Measurements from ENCODE around the gene PDZRN4.
"Not testable (repeated sequence)": the region's sequence is repeated elsewhere in the genome, so short reads cannot be mapped to it uniquely, and the experiment has no call there.

Gene PDZRN4

DNA sequence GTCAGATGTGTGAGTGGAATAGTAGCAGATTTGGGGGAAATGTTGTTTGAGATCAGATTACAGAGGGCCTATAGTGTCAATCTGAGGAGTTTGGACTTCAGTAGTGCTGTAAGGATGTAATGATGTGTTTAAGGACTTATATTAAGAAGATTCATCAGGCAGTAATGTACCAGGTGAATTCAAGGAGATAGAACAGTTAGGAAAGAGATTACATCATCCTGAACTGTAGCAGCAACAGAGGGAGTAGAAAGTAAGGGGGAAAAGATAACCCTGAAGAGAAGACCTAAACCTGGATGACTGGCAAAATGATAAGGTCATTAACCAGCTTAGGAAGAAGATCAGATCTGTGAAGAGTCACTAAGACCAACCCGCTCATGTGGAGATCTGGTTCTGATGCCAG, 349.4 kb downstream of the PDZRN4 start:
- H3K4me1 ChIP-seq: no peaks in the 10 kb centered on the region
- H3K27ac ChIP-seq: no peak overlapping the region
- H3K79me2 ChIP-seq: no peaks in the 10 kb centered on the region
- H3K4me3 ChIP-seq (ENCODE audit: low read depth, low read length): no peak overlapping the region
- no peak overlapping the region for H3K9ac ChIP-seq
- H3K9me3 ChIP-seq (ENCODE audit: control insufficient read depth, low read length): no peaks in the 10 kb centered on the region
- no peaks in the 10 kb centered on the region for H3K27me3 ChIP-seq (ENCODE audit: control insufficient read depth, insufficient read depth, low read length)
- H3K4me2 ChIP-seq (ENCODE audit: low read length): no peak overlapping the region
- no peak overlapping the region for H2AFZ ChIP-seq
- H3K36me3 ChIP-seq (ENCODE audit: control insufficient read depth, insufficient read depth, low read length): no peaks in the 10 kb centered on the region
- TF ChIP-seq, protein P1, sequence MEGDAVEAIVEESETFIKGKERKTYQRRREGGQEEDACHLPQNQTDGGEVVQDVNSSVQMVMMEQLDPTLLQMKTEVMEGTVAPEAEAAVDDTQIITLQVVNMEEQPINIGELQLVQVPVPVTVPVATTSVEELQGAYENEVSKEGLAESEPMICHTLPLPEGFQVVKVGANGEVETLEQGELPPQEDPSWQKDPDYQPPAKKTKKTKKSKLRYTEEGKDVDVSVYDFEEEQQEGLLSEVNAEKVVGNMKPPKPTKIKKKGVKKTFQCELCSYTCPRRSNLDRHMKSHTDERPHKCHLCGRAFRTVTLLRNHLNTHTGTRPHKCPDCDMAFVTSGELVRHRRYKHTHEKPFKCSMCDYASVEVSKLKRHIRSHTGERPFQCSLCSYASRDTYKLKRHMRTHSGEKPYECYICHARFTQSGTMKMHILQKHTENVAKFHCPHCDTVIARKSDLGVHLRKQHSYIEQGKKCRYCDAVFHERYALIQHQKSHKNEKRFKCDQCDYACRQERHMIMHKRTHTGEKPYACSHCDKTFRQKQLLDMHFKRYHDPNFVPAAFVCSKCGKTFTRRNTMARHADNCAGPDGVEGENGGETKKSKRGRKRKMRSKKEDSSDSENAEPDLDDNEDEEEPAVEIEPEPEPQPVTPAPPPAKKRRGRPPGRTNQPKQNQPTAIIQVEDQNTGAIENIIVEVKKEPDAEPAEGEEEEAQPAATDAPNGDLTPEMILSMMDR (IDR thresholded peaks at IDR 0.05): no peak

DNA sequence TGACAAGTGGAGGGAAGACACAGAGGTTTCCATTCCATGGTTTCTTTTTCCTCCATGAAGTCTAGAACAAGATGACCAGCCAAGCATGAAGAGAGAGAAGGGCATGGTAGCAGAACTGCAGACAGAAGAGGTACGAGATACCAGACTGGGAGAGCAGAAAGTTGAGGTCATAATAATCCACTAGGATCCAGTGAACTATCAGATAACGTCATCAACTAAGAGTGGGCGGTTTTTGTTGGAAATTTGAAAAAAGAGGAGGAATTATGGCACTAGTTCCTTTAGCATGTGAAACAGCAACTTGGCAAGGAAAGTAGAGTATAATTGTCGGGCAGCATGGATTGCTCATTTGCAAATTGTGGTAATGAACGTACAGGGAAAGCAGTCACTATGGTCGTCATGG, 357.6 kb downstream of the PDZRN4 start:
- no peaks in the 10 kb centered on the region for H3K36me3 ChIP-seq (ENCODE audit: control insufficient read depth, insufficient read depth, low read length)
- TF ChIP-seq, protein P1 (IDR thresholded peaks at IDR 0.05): no peak
- no peak overlapping the region for H3K27ac ChIP-seq
- no peak overlapping the region for H3K9ac ChIP-seq
- H3K4me1 ChIP-seq: no peaks in the 10 kb centered on the region
- no peak overlapping the region for H3K4me2 ChIP-seq (ENCODE audit: low read length)
- H3K9me3 ChIP-seq (ENCODE audit: control insufficient read depth, low read length): no peaks in the 10 kb centered on the region
- no peaks in the 10 kb centered on the region for H3K27me3 ChIP-seq (ENCODE audit: control insufficient read depth, insufficient read depth, low read length)
- no peaks in the 10 kb centered on the region for H3K79me2 ChIP-seq
- no peak overlapping the region for H2AFZ ChIP-seq
- H3K4me3 ChIP-seq (ENCODE audit: low read depth, low read length): no peak overlapping the region

DNA sequence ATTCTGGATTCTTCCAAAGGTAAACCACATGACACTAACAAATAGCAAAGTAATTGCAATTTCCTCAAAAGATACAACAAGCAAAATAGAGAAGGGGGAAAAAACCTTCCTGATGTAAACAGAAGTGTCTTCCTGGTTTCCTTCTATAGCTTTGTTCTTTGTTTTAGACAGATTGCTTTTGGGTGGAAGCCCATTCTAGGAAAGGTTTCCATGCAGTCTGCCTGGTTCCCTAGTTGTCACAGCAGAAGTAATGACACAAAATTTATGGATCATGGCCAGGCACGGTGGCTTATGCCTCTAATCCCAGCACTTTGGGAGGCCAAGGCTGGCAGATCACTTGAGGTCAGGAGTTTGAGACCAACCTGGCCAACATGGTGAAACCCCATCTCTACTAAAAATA, 359.0 kb downstream of the PDZRN4 start:
- not testable (repeated sequence) for H3K27me3 ChIP-seq (ENCODE audit: control insufficient read depth, insufficient read depth, low read length); H3K36me3 ChIP-seq (ENCODE audit: control insufficient read depth, insufficient read depth, low read length); H2AFZ ChIP-seq; H3K9ac ChIP-seq; H3K27ac ChIP-seq; H3K4me3 ChIP-seq (ENCODE audit: low read depth, low read length); H3K79me2 ChIP-seq; H3K4me2 ChIP-seq (ENCODE audit: low read length); H3K9me3 ChIP-seq (ENCODE audit: control insufficient read depth, low read length); H3K4me1 ChIP-seq

DNA sequence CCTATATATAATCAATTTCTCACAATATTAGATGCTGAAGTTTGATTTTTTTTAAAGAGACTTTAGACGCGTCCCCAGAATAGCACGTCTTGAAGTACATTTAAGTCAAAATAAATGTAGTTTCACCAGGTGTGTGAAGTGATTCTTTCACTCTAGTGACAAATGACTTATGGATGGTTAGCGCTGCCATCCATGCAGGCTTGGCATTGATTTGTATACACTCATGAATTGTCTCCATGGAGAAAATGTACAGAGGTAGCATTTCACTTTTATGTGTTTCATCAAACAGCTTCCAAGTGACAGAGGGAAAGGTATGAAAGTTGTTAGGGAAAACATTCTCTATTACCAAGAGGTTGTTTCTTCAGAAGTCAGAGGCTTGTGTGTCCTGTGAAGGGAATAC, 360.8 kb downstream of the PDZRN4 start:
- no peaks in the 10 kb centered on the region for H3K36me3 ChIP-seq (ENCODE audit: control insufficient read depth, insufficient read depth, low read length)
- no peaks in the 10 kb centered on the region for H3K27me3 ChIP-seq (ENCODE audit: control insufficient read depth, insufficient read depth, low read length)
- no peak overlapping the region for H3K4me3 ChIP-seq (ENCODE audit: low read depth, low read length)
- no peaks in the 10 kb centered on the region for H3K9me3 ChIP-seq (ENCODE audit: control insufficient read depth, low read length)
- no peaks in the 10 kb centered on the region for H3K4me1 ChIP-seq
- H2AFZ ChIP-seq: no peak overlapping the region
- TF ChIP-seq, protein P1 (IDR thresholded peaks at IDR 0.05): no peak
- no peak overlapping the region for H3K9ac ChIP-seq
- no peaks in the 10 kb centered on the region for H3K79me2 ChIP-seq
- H3K4me2 ChIP-seq (ENCODE audit: low read length): no peak overlapping the region
- H3K27ac ChIP-seq: no peak overlapping the region

DNA sequence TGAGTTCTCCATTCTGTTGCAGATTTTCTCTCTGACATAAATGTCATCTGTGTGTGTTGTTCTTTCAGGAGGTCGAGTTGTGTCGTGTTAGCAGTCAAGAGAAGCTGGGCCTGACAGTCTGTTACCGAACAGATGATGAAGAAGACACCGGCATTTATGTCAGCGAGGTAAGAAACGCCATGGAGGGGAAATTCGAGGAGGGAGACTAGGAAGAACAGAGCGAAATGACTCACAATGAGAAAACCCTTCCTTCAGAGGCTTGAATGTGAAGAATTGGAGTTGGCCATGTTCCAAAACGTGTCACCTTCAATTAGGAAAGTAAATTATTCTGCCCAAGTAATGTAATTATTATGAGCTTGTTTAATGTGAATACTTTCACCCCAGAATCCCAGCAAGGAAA, 364.5 kb downstream of the PDZRN4 start:
- no peak overlapping the region for H3K27ac ChIP-seq
- no peak overlapping the region for H3K4me2 ChIP-seq (ENCODE audit: low read length)
- H3K9me3 ChIP-seq (ENCODE audit: control insufficient read depth, low read length): no peaks in the 10 kb centered on the region
- no peak overlapping the region for H2AFZ ChIP-seq
- H3K4me1 ChIP-seq: no peaks in the 10 kb centered on the region
- TF ChIP-seq, protein P1 (IDR thresholded peaks at IDR 0.05): no peak
- H3K4me3 ChIP-seq (ENCODE audit: low read depth, low read length): no peak overlapping the region
- no peaks in the 10 kb centered on the region for H3K27me3 ChIP-seq (ENCODE audit: control insufficient read depth, insufficient read depth, low read length)
- no peak overlapping the region for H3K9ac ChIP-seq
- H3K79me2 ChIP-seq: no peaks in the 10 kb centered on the region
- no peaks in the 10 kb centered on the region for H3K36me3 ChIP-seq (ENCODE audit: control insufficient read depth, insufficient read depth, low read length)

Measured in parathyroid adenoma (tissue), 2 donors.